HepG2 (cell line): ENCODE measurements around the gene TRANK1. TPM values are rescaled to one million over a fixed set of nuclear protein-coding genes. Genes with fewer than 3 reads are reported as not detected.
A peak's percentile ranks its signal among the peaks of the same experiment; 100 is the strongest.

Experiments used
- BRCA1 ChIP-seq: sonication (generic); formaldehyde crosslinking; IDR thresholded peaks from 2 replicates; pipeline ENCODE4 v1.4.0; 2020; ENCODE audit warnings: missing genetic modification reagents
- CEBPG ChIP-seq: IDR thresholded peaks from 2 replicates; pipeline ENCODE4 v1.6.1; 2016
- E2F5 ChIP-seq: sonication (generic); formaldehyde crosslinking; conservative IDR thresholded peaks from 2 replicates; pipeline ENCODE4 v1.4.0; 2020; ENCODE audit warnings: missing genetic modification reagents
- FOSL2 ChIP-seq: sonication (generic); formaldehyde crosslinking; IDR thresholded peaks from 2 replicates; pipeline ENCODE4 v1.4.0; 2020; ENCODE audit warnings: missing genetic modification reagents
- KDM2A ChIP-seq: sonication (generic); formaldehyde crosslinking; IDR thresholded peaks from 2 replicates; pipeline ENCODE4 v1.4.0; 2020; ENCODE audit warnings: low read depth, missing genetic modification reagents, borderline replicate concordance
- KDM6A ChIP-seq: IDR thresholded peaks from 2 replicates; pipeline ENCODE4 v1.6.1; 2016; ENCODE audit warnings: low read depth
- MEIS2 ChIP-seq: sonication (generic); formaldehyde crosslinking; IDR thresholded peaks from 2 replicates; pipeline ENCODE4 v1.9.0; 2021; ENCODE audit warnings: mild to moderate bottlenecking, missing genetic modification reagents
- MIXL1 ChIP-seq: IDR thresholded peaks from 2 replicates; pipeline ENCODE4 v1.6.1; 2016
- NFE2L2 ChIP-seq: fragments of 150-350 bp; IDR thresholded peaks from 2 replicates; pipeline ENCODE4 v1.6.1; 2014; ENCODE audit warnings: low read length
- NR2F6 ChIP-seq, 2 experiments: IDR thresholded peaks; 2 replicates each; pipeline ENCODE4 v1.6.1; 2016; ENCODE audit warnings: antibody characterized with exemption in 1 of 2, mild to moderate bottlenecking in 1 of 2
- POLR2A ChIP-seq, 2 experiments: IDR thresholded peaks; 2 replicates each; pipeline ENCODE4 v1.6.1; 2011; ENCODE audit warnings: low read depth in 2 of 2, low read length in 2 of 2, mild to moderate bottlenecking in 1 of 2, moderate library complexity in 1 of 2; ENCODE audit not compliant: insufficient read depth in 1 of 2
- TEAD2 ChIP-seq: sonication (generic); formaldehyde crosslinking; IDR thresholded peaks from 2 replicates; pipeline ENCODE4 v1.9.0; 2021; ENCODE audit warnings: missing genetic modification reagents
- TOE1 ChIP-seq: sonication (generic); formaldehyde crosslinking; IDR thresholded peaks from 2 replicates; pipeline ENCODE4 v1.4.0; 2020; ENCODE audit warnings: mild to moderate bottlenecking, missing genetic modification reagents
- ZMYM3 ChIP-seq: sonication (generic); formaldehyde crosslinking; IDR thresholded peaks from 2 replicates; pipeline ENCODE4 v1.5.1; 2020; ENCODE audit warnings: mild to moderate bottlenecking, missing genetic modification reagents
- ZNF207 ChIP-seq: fragments of 450-650 bp; IDR thresholded peaks from 2 replicates; pipeline ENCODE4 v1.6.1; 2016; ENCODE audit warnings: antibody characterized with exemption, borderline replicate concordance
- ZNF34 ChIP-seq: sonication (generic); formaldehyde crosslinking; IDR thresholded peaks from 2 replicates; pipeline ENCODE4 v1.4.0; 2020; ENCODE audit warnings: mild to moderate bottlenecking, missing genetic modification reagents, borderline replicate concordance
- ZNF431 ChIP-seq: sonication (generic); formaldehyde crosslinking; IDR thresholded peaks from 2 replicates; pipeline ENCODE4 v1.9.0; 2022; ENCODE audit warnings: missing genetic modification reagents, low read depth, mild to moderate bottlenecking, borderline replicate concordance
- ZNF569 ChIP-seq: sonication (generic); formaldehyde crosslinking; IDR thresholded peaks from 2 replicates; pipeline ENCODE4 v1.5.0; 2020; ENCODE audit warnings: mild to moderate bottlenecking, missing genetic modification reagents, moderate library complexity, borderline replicate concordance
- ZNF589 ChIP-seq: sonication (generic); formaldehyde crosslinking; conservative IDR thresholded peaks from 2 replicates; pipeline ENCODE4 v1.8.0; 2022; ENCODE audit warnings: mild to moderate bottlenecking, moderate library complexity, missing genetic modification reagents
- ZNF678 ChIP-seq: sonication (generic); formaldehyde crosslinking; IDR thresholded peaks from 2 replicates; pipeline ENCODE4 v1.4.0; 2020; ENCODE audit warnings: mild to moderate bottlenecking, missing genetic modification reagents
- ZNF746 ChIP-seq: sonication (generic); formaldehyde crosslinking; IDR thresholded peaks from 2 replicates; pipeline ENCODE4 v1.8.0; 2022; ENCODE audit warnings: mild to moderate bottlenecking, missing genetic modification reagents
- ZNF775 ChIP-seq: sonication (generic); formaldehyde crosslinking; IDR thresholded peaks from 2 replicates; pipeline ENCODE4 v1.4.0; 2020; ENCODE audit warnings: missing genetic modification reagents, mild to moderate bottlenecking, moderate library complexity, borderline replicate concordance
- ZNF781 ChIP-seq: sonication (generic); formaldehyde crosslinking; IDR thresholded peaks from 2 replicates; pipeline ENCODE4 v1.5.1; 2020; ENCODE audit warnings: borderline replicate concordance, mild to moderate bottlenecking, missing genetic modification reagents; ENCODE audit errors: not compliant biosample characterization
- ZNF850 ChIP-seq: sonication (generic); formaldehyde crosslinking; conservative IDR thresholded peaks from 2 replicates; pipeline ENCODE4 v1.9.0; 2021; ENCODE audit warnings: mild to moderate bottlenecking, missing genetic modification reagents
- polyA plus RNA-seq, 8 experiments: library from polyadenylated mRNA; depleted of rRNA in 3 of 8; stranded (reverse) in 7 of 8; unstranded in 1 of 8; fragments of >200 nt; fragmentation: Illumina TruSeq in 4 of 8; extraction: Trizol in 4 of 8; gene quantifications; 2 replicates each; pipeline versions ENCODE4 v1.2.1 to v1.2.3, GENCODE V29; 2011 to 2016; ENCODE audit warnings: low read depth in 4 of 8, missing spikeins in 1 of 8, mixed read lengths in 1 of 8; ENCODE audit not compliant: insufficient read depth in 1 of 8
- total RNA-seq, 5 experiments: library from RNA; depleted of rRNA; stranded (reverse); fragments of >200 nt; fragmentation: Illumina TruSeq; extraction: Trizol; gene quantifications; 2 replicates each; pipeline ENCODE4 v1.2.3, GENCODE V29; 2016; ENCODE audit warnings: low read depth in 1 of 5
- TF ChIP-seq, protein P1 (sequence below): sonication (generic); formaldehyde crosslinking; IDR thresholded peaks from 2 replicates; pipeline ENCODE4 v1.5.1; 2020; ENCODE audit warnings: missing genetic modification reagents, mild to moderate bottlenecking, borderline replicate concordance
- TF ChIP-seq, protein P2 (sequence below): sonication (generic); formaldehyde crosslinking; IDR thresholded peaks from 2 replicates; pipeline ENCODE4 v1.4.0; 2020; ENCODE audit warnings: missing genetic modification reagents

TRANK1 gene
- total and polyA plus RNA-seq, 2 of the 13 experiments (the other 11 are each of a cell fraction or from before 2014, with no cell fraction given): 0.13 to 0.32 TPM

GRCh38 chr3:36993326-36994283 lies 48.8 kb upstream of the TRANK1 start, which contains the start of gene MLH1 (continued):
- 0 out of 2 replicates have a peak, but pooled peaks have one; percentile 53 for TF ChIP-seq KDM2A (CRISPR knock-in tag)
- TF ChIP-seq E2F5 (CRISPR knock-in tag): peak; percentile 34; the same call in 1 of the 2 replicates
- no peak; the same call in 1 of the 2 replicates for TF ChIP-seq ZNF775 (CRISPR knock-in tag)
- no peak for TF ChIP-seq ZNF569 (CRISPR knock-in tag)
- TF ChIP-seq TEAD2 (CRISPR knock-in tag): no peak
- no peak; the same call in 1 of the 2 replicates for TF ChIP-seq ZNF431 (CRISPR knock-in tag)
- TF ChIP-seq, protein P1, sequence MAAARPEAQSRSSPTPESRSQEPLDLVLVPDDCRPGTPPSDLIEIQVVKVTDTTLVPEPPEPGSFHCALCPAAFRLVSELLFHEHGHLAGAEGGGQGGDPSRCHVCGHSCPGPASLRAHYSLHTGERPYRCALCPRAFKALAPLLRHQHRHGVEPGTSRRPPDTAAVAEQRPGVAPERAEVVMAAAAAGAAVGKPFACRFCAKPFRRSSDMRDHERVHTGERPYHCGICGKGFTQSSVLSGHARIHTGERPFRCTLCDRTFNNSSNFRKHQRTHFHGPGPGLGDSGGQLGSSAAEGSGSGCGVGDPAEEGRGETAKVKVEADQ: no peak; the same call in 1 of the 2 replicates
- TF ChIP-seq MEIS2: no peak; the same call in 1 of the 2 replicates
- TF ChIP-seq ZNF781 (CRISPR knock-in tag): peak; percentile 2
- TF ChIP-seq CEBPG (CRISPR knock-in tag): peak; percentile 84
- TF ChIP-seq ZNF678: no peak
- peak; percentile 83 to 87 for TF ChIP-seq POLR2A (IDR thresholded peaks at IDR 0.05; ENCODE audit: insufficient read depth in 1 of 2, low read depth in 2 of 2, low read length in 2 of 2)
- TF ChIP-seq, protein P2, sequence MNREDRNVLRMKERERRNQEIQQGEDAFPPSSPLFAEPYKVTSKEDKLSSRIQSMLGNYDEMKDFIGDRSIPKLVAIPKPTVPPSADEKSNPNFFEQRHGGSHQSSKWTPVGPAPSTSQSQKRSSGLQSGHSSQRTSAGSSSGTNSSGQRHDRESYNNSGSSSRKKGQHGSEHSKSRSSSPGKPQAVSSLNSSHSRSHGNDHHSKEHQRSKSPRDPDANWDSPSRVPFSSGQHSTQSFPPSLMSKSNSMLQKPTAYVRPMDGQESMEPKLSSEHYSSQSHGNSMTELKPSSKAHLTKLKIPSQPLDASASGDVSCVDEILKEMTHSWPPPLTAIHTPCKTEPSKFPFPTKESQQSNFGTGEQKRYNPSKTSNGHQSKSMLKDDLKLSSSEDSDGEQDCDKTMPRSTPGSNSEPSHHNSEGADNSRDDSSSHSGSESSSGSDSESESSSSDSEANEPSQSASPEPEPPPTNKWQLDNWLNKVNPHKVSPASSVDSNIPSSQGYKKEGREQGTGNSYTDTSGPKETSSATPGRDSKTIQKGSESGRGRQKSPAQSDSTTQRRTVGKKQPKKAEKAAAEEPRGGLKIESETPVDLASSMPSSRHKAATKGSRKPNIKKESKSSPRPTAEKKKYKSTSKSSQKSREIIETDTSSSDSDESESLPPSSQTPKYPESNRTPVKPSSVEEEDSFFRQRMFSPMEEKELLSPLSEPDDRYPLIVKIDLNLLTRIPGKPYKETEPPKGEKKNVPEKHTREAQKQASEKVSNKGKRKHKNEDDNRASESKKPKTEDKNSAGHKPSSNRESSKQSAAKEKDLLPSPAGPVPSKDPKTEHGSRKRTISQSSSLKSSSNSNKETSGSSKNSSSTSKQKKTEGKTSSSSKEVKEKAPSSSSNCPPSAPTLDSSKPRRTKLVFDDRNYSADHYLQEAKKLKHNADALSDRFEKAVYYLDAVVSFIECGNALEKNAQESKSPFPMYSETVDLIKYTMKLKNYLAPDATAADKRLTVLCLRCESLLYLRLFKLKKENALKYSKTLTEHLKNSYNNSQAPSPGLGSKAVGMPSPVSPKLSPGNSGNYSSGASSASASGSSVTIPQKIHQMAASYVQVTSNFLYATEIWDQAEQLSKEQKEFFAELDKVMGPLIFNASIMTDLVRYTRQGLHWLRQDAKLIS (CRISPR knock-in tag): no peak
- no peak for TF ChIP-seq NFE2L2
- 0 out of 2 replicates have a peak, but pooled peaks have one; percentile 52 for TF ChIP-seq ZNF589 (CRISPR knock-in tag)
- TF ChIP-seq ZNF746: no peak
- TF ChIP-seq NR2F6 (IDR thresholded peaks at IDR 0.05): no peak
- no peak for TF ChIP-seq NR2F6 (CRISPR knock-in tag; IDR thresholded peaks at IDR 0.05)
- no peak for TF ChIP-seq ZNF850 (CRISPR knock-in tag)
- TF ChIP-seq ZMYM3 (CRISPR knock-in tag): no peak
- no peak for TF ChIP-seq ZNF34 (CRISPR knock-in tag)
- no peak for TF ChIP-seq TOE1
- TF ChIP-seq MIXL1 (CRISPR knock-in tag): no peak
- no peak for TF ChIP-seq KDM6A
- 0 out of 2 replicates have a peak, but pooled peaks have one; percentile 44 for TF ChIP-seq BRCA1 (CRISPR knock-in tag)
- TF ChIP-seq FOSL2: peak; percentile 34
- TF ChIP-seq ZNF207: no peak
